BE2C (cell line): ENCODE measurements around the gene POLR1A.

Experiments
- DNase-seq: peaks from one replicate; pipeline ENCODE4 v3.0.0-alpha.2; 2020
- H3K27me3 ChIP-seq: fragments of 250-450 bp; sonication (Bioruptor Pico); 2 replicates; pipeline ENCODE4 v1.5.1; 2020; ENCODE audit warnings: mild to moderate bottlenecking
- H3K36me3 ChIP-seq: fragments of 250-450 bp; sonication (Bioruptor Pico); 2 replicates; pipeline ENCODE4 v1.5.1; 2020; ENCODE audit warnings: mild to moderate bottlenecking
- H3K4me1 ChIP-seq: fragments of 250-450 bp; sonication (Bioruptor Pico); 2 replicates; pipeline ENCODE4 v1.5.1; 2020
- H3K4me3 ChIP-seq: 2 replicates; pipeline ENCODE4 v1.5.1; 2011; ENCODE audit warnings: low read depth, low read length
- H3K9me3 ChIP-seq: fragments of 250-450 bp; sonication (Bioruptor Pico); 2 replicates; pipeline ENCODE4 v1.5.1; 2020
- CTCF ChIP-seq: IDR thresholded peaks from 2 replicates; pipeline ENCODE4 v1.5.1; 2012; ENCODE audit warnings: mild to moderate bottlenecking, low read depth, low read length

POLR1A gene

GRCh38 chr2:85975581-85975980 lies 130.1 kb downstream of the POLR1A start:
- H3K4me1 ChIP-seq, result no peaks in the 10 kb centered on the region
- no peaks in the 10 kb centered on the region for H3K27me3 ChIP-seq
- H3K36me3 ChIP-seq, result no peaks in the 10 kb centered on the region
- DNase-seq, result no peak
- H3K4me3 ChIP-seq, result no peak overlapping the region
- no peak for TF ChIP-seq CTCF
- H3K9me3 ChIP-seq, result no peaks in the 10 kb centered on the region

- no peak for TF ChIP-seq CTCF
- no peak overlapping the region for H3K4me3 ChIP-seq
- DNase-seq, result no peak
- no peaks in the 10 kb centered on the region for H3K9me3 ChIP-seq
- no peaks in the 10 kb centered on the region for H3K27me3 ChIP-seq
- H3K4me1 ChIP-seq, result no peaks in the 10 kb centered on the region
- H3K36me3 ChIP-seq, result no peaks in the 10 kb centered on the region
These were observed 131.3 kb downstream of the POLR1A start for GRCh38 chr2:85974390-85974789.

- no peaks in the 10 kb centered on the region for H3K36me3 ChIP-seq
- H3K27me3 ChIP-seq, result no peaks in the 10 kb centered on the region
- no peak for TF ChIP-seq CTCF
- H3K4me3 ChIP-seq, result no peak overlapping the region
- no peaks in the 10 kb centered on the region for H3K9me3 ChIP-seq
- no peaks in the 10 kb centered on the region for H3K4me1 ChIP-seq
- DNase-seq, result no peak
These were observed 133.3 kb downstream of the POLR1A start for GRCh38 chr2:85972355-85972754.

- Histone ChIP-seq H3K36me3 (no peaks in the 10 kb centered on the region), H3K27me3 (no peaks in the 10 kb centered on the region), H3K9me3 (no peaks in the 10 kb centered on the region), H3K4me3 (no peak overlapping the region), H3K4me1 (no peaks in the 10 kb centered on the region)
- no peak for TF ChIP-seq CTCF
- no peak for DNase-seq
These were observed 134.3 kb downstream of the POLR1A start for GRCh38 chr2:85971366-85971765.
